Measurements from ENCODE around the gene ASTN2. TPM values are rescaled to one million over a fixed set of nuclear protein-coding genes. Genes with fewer than 3 reads are reported as not detected.

ASTN2 gene
- polyA plus RNA-seq, 4 donors: 13.7 to 15.5 (median 14.5) TPM

DNA sequence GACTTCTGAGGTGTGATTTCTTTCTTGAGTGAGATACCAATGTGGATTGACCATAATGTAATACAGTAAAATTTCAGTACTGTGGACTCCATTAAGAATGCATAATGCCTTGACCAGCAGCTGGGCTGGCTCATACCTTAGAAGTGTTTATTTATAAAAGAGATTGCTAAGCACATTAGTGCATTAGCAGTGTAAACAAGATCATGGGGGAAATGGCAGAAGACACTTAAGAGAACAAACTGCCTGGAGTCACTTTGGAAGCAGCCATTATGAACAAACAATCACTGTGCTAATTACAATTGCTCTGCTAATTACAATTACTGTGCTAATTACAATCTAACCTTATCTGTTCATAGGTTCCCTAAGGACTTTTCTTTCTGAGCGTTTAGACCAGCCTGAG, 623.5 kb downstream of the ASTN2 start:
- DNase-seq (ENCODE audit: low read depth in 4 of 4, low spot score in 2 of 4): peak in 1 of 4 donors; percentile 8

- no peak for DNase-seq (ENCODE audit: low read depth in 4 of 4, low spot score in 2 of 4)
Measured at GRCh38 chr9:116789081-116789480, 625.8 kb downstream of the ASTN2 start.

- DNase-seq (ENCODE audit: low read depth in 4 of 4, low spot score in 2 of 4): no peak
Measured at GRCh38 chr9:116786737-116787136, 628.1 kb downstream of the ASTN2 start.

- DNase-seq (ENCODE audit: low read depth in 4 of 4, low spot score in 2 of 4): no peak
Measured at GRCh38 chr9:116777116-116777515, 637.7 kb downstream of the ASTN2 start.

DNA sequence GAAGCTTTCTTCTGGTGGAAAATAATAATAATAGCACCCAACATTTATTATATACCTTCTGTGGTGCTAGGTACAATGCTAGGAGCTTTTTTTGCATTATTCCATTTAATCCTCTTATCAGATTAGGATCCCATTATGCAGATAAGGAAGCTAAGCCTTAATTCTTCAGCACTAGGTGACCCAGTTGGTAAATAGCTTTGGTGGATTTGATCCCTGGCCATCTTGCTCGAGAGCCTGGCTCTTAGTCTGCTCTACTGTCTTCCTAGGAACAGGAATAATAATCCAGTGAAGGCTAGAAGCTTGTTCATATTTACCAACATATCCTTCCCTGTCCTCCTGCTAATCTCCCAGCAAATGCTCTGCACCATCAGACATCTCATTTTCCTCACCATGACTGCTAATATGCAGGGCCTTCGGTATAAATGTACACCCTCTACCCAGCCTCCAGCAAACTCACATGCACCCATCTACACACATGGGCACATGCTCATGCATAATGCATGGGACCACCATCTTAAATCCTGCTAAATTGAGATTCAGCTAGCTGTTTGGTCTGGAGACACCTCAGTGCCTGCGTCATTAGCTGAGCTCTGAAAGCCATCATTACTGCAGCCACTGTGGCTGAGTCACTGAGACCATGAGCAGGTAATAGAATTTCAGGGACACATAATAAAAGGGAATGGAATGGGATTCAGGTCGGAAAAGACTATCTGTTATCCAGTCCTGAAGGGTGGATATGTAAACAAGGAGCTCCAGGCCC, 640.3 kb downstream of the ASTN2 start:
- no peak for DNase-seq (ENCODE audit: low read depth in 4 of 4, low spot score in 2 of 4)

GRCh38 chr9:116767219-116767618, 647.6 kb downstream of the ASTN2 start:
- DNase-seq (ENCODE audit: low read depth in 4 of 4, low spot score in 2 of 4): no peak

DNA sequence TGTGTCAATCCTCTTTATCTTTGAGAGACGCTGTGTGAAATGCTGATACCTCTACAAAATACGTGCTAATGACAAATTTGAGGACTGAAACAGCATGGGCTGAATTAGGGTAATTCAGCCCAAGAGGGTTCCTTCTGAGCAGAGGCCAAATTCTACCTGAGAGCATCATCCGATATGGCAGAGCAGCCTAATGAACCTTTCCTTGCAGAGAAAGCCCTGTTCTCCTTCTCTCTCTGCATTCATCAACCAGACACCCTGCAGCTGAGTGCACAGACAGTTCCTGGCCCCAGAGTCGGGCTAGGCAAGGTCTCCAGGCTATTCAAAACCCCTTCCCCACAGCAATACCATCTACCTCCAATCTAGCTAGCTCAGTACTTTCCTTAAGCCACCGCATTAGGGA, 649.8 kb downstream of the ASTN2 start:
- no peak for DNase-seq (ENCODE audit: low read depth in 4 of 4, low spot score in 2 of 4)

- DNase-seq (ENCODE audit: low read depth in 4 of 4, low spot score in 2 of 4): no peak
Measured at GRCh38 chr9:116763770-116764169, 651.1 kb downstream of the ASTN2 start.

GRCh38 chr9:116760636-116761035, 654.2 kb downstream of the ASTN2 start:
- DNase-seq (ENCODE audit: low read depth in 4 of 4, low spot score in 2 of 4): no peak

DNA sequence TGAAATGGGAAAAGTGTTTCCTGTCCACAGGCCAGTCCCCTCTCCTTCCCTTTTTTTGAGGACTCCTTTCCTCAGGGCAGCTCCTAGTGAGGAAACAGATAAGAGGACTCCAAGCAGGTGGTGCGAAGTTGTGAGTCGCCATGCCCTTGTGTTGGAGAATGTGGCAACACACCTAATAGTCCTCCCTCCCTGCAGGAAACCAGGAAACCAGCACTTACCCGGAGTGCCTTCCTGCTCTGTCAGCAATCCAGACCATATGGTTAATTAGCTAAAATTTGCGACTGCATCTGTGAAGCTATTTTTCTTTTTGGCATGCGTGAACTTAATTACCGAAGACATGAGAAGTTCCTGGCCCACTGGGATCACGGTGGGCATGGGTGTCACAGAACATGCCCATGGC, 657.8 kb downstream of the ASTN2 start:
- no peak for DNase-seq (ENCODE audit: low read depth in 4 of 4, low spot score in 2 of 4)

DNA sequence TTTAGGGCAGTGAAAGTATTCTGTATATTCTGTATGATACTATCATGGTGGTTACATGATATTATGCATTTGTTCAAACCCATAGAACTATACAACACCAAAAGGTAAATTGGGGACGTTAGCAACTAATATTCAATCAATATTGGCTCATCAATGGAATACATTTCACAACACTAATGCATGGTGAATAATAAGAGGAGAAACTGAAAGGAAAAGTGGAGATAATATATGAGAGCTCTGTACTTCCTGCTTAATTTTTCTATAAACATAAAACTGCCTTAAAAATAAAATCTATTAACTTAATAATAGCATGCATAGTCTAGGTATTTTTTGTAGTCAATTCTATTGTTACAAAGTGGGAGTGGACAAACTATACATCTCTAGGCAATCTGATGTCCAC, 661.5 kb downstream of the ASTN2 start:
- DNase-seq (ENCODE audit: low read depth in 4 of 4, low spot score in 2 of 4): no peak

DNA sequence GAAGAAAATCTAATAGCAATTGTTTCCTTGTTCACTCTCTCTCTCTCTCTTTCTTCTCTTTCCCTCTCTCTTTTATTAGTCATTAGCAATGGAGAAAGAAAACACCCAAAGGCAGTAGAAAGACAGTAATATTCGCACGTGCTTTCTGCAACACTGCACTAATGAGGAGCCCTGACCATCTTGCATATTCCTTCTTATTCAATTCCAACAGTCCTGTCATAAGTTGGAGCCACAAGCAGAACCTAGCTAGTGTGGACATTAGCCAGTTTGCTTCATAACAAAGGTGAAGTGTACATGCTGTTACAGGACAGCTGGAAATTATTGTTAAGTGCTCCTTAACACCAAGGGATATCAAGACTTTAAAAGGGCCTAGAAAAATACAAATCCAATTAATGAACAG, 664.3 kb downstream of the ASTN2 start:
- DNase-seq (ENCODE audit: low read depth in 4 of 4, low spot score in 2 of 4): no peak

- no peak for DNase-seq (ENCODE audit: low read depth in 4 of 4, low spot score in 2 of 4)
Measured at GRCh38 chr9:116749772-116750171, 665.1 kb downstream of the ASTN2 start.

DNA sequence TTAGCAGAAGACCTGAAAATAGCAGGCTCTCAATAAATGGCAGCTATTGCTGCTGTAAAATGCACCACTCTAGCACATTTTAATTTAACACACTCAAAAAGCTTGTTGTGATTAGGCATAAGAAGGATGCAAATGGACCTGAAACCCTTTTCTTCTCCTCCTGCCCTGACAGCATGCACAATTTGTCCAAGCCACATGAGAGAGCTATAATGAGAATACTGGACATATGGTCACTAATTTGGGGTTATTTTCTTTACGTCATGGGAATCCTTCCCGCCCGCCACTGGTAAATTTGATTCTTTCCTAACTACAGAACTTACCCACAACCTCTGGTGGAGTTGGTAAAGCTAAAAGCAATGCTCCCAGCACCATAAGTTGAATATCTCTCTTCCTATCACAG, 665.7 kb downstream of the ASTN2 start:
- DNase-seq (ENCODE audit: low read depth in 4 of 4, low spot score in 2 of 4): no peak

DNA sequence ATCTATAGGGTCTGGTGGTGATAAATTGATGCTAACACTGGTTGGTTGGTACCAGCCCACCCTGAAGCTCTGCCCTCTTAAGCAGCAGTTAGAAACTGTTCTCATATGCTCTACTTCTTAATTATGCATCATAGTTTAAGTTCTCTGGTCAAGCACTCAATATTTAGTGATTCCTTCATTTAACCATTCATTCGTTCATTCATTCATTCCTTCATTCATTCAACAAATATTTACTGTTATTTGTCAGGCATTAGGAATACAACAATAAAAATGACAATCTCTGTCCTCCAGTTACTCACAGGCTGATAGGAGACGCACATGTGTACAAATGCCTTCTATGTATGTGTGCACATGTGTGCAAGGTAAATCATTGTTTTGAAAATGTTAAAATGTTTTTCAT, 673.1 kb downstream of the ASTN2 start:
- DNase-seq (ENCODE audit: low read depth in 4 of 4, low spot score in 2 of 4): no peak

DNA sequence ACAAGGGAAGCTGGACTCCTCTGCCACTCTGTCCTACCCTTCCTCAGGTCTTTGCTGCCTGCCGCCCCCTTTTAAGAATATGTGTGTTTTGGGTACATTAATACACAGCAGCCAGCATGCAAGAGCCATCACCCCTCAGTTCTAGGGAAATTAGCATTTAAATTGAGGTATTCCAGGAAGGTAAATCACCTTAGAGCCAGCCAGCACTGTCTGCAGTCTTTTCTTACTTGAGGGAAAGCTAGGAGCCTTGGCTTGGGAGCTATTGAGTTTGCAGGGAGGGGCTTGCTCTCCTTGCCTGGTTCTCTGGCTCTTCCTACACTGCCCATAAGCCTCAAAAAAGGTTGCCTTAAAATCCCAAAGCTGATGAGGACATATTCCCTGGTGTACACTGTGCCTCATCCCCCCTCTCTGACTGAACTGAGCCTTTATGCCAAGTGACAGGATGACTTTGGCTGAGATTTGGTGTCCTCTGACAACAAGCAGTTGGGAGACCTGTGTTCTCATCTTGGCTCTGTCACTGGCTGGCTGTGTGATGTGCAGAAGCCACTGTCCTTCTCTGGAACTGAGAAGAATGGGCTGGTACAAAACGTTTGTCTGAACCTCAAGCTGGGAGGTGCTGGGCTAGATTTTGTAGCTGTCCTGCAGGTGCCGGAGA, 673.6 kb downstream of the ASTN2 start:
- no peak for DNase-seq (ENCODE audit: low read depth in 4 of 4, low spot score in 2 of 4)

DNA sequence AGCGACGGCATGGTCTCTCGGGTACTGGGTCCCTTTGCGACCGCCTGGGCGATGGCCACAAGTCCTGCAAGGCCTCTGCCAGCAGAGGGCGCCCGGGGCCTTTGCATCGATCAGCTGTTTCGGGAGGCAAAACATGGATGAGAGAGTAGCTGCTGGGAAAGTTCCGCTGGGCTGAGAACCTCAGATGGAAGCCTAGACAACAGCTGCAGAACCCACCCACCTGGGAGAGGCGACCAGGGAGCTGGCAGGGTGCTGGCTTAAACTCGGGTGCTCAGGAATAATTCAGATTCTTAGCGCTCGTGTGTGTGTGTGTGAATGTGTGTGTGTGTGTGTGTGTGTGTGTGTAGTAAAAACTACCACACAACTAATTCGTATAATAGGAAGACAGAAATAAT, 677.7 kb downstream of the ASTN2 start:
- DNase-seq (ENCODE audit: low read depth in 4 of 4, low spot score in 2 of 4): peak; percentile 21 to 60 (median 56)

DNA sequence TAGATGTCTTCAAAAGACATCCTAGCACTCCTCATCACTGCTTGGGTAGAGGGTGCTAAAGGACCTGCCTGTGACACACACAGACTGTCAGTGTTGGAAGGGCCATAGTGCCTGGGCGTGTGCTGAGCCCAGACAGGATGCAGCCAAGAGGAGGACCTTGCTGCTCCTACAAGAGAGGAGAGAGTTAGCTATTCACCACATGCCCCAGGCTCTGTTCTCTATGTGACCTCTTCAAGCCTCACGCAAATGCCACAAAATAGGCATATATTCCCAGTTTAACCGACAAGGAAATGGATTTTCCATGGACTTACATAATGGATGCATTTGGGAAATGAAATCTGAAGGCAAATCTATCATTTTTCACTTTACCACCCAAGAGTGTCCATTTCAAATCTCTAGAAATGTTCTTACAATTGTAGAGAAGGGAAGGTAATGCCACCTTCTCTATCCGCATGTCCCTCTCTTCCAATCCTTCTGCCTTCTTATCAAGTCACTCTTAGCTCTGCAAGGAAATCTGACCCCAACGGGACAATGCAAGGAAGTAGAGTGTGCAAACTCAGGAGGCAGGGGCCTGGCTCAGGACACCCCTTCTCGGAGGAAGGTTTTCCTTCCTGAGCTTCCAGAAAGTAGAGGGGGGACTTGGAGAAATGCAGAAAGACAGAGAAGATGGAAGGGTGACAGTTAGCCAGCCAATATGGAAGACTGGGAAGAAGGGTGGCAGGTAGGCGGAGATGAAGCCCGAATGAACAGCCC, 678.3 kb downstream of the ASTN2 start:
- no peak for DNase-seq (ENCODE audit: low read depth in 4 of 4, low spot score in 2 of 4)

GRCh38 chr9:116733010-116733641, 681.7 kb downstream of the ASTN2 start:
- DNase-seq (ENCODE audit: low read depth in 4 of 4, low spot score in 2 of 4): no peak

DNA sequence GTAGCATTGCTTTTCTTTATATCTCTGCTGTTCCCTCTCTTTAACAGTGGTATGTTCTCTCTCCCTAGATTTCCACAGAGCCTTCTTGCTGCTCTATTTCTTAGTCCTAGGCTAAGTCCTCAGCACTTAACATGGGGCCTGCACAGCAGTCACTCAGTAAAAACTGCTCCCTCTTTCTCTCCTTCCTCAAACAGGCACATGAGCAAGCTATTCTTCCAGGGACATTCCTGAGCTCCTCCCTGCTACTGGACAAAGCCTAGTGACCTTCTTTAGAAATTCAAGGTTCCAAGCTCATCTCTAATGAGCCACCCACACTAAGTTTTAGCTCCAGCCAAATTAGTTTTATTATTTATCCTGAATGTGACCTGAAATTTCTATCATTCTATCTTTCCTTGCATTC, 688.3 kb downstream of the ASTN2 start:
- DNase-seq (ENCODE audit: low read depth in 4 of 4, low spot score in 2 of 4): no peak

DNA sequence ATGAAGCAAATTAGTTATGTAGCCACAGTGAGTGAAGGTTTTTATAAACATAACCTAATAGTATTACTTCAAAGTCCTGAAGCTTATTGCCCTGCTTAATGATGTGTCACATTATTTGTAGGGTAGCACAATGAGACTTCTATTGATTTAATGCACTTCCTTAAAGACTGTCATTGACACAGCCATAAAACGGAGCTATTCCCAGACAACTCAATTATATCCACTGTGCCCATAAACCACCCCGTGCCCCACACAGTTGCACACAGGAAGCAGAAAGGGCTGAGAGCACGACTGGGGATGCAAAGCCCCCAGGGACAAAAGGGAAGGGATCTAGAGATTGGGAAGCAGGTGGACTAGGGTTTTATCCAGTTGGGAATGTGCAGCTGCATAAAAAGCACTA, 690.7 kb downstream of the ASTN2 start:
- DNase-seq (ENCODE audit: low read depth in 4 of 4, low spot score in 2 of 4): no peak
